Measurements from ENCODE around the gene LRRC43. TPM values are rescaled to one million over a fixed set of nuclear protein-coding genes. Genes with fewer than 3 reads are reported as not detected.
A peak's percentile ranks its signal among the peaks of the same experiment; 100 is the strongest.

Gene LRRC43
- total and polyA plus RNA-seq, 2 experiments from 2014 or later = 0.45 TPM; not detected in 1

GRCh38 chr12:122172262-122172939, 10.5 kb upstream of the LRRC43 start:
- no peaks in the 10 kb centered on the region for H3K36me3 ChIP-seq (ENCODE audit: insufficient read depth)
- Mint-ChIP-seq H3K4me1 (no peaks in the 10 kb centered on the region), H3K27me3 (ENCODE audit: insufficient read depth, low read depth, poor library complexity) (peaks cover 6% of the 10 kb centered on the region), H3K4me3 (no peak overlapping the region), H3K9me3 (no peaks in the 10 kb centered on the region), H3K27ac (no peak overlapping the region), H3K36me3 (ENCODE audit: low read depth) (no peaks in the 10 kb centered on the region)
- H2AFZ ChIP-seq = no peak overlapping the region
- TF ChIP-seq ZNF331 (CRISPR knock-in tag; IDR thresholded peaks at IDR 0.05; ENCODE audit: low read depth) = no peak
- H3K9me2 ChIP-seq (ENCODE audit: insufficient read depth) = no peaks in the 10 kb centered on the region
- no peak for DNase-seq (ENCODE audit: low spot score)
- H3K4me1 ChIP-seq (ENCODE audit: insufficient read depth) = no peaks in the 10 kb centered on the region
- H4K20me1 ChIP-seq (replicated peaks; ENCODE audit: insufficient read depth) = no peaks in the 10 kb centered on the region
- H3K79me2 ChIP-seq (replicated peaks; ENCODE audit: insufficient read depth) = no peaks in the 10 kb centered on the region
- no peak overlapping the region for H3K4me2 ChIP-seq
- no peak overlapping the region for H3K4me3 ChIP-seq
- no peak overlapping the region for H3K27ac ChIP-seq (ENCODE audit: low read depth)
- no peak for ATAC-seq
- no peaks in the 10 kb centered on the region for H3F3A ChIP-seq (replicated peaks; ENCODE audit: low read depth)
- H3K27me3 ChIP-seq (ENCODE audit: insufficient read depth) = no peaks in the 10 kb centered on the region

- H3K36me3 Mint-ChIP-seq (ENCODE audit: low read depth) = no peaks in the 10 kb centered on the region
- H3K9me3 Mint-ChIP-seq = no peaks in the 10 kb centered on the region
- H3K4me1 ChIP-seq (ENCODE audit: insufficient read depth) = no peaks in the 10 kb centered on the region
- no peaks in the 10 kb centered on the region for H4K20me1 ChIP-seq (replicated peaks; ENCODE audit: insufficient read depth)
- no peak within 1 kb of the TSS for H3K4me3 Mint-ChIP-seq
- no peak within 1 kb of the TSS for H3K27ac ChIP-seq (ENCODE audit: low read depth)
- H3F3A ChIP-seq (replicated peaks; ENCODE audit: low read depth) = no peaks in the 10 kb centered on the region
- no peaks in the 10 kb centered on the region for H3K27me3 ChIP-seq (ENCODE audit: insufficient read depth)
- no peak within 1 kb of the TSS for H3K27ac Mint-ChIP-seq
- DNase-seq (ENCODE audit: low spot score) (no peak), ATAC-seq (no peak)
- no peak within 1 kb of the TSS for H3K4me2 ChIP-seq
- H3K79me2 ChIP-seq (replicated peaks; ENCODE audit: insufficient read depth) = no peaks in the 10 kb centered on the region
- H3K4me3 ChIP-seq = no peak within 1 kb of the TSS
- peaks cover 6% of the 10 kb centered on the region for H3K27me3 Mint-ChIP-seq (ENCODE audit: insufficient read depth, low read depth, poor library complexity)
- no peaks in the 10 kb centered on the region for H3K4me1 Mint-ChIP-seq
- no peaks in the 10 kb centered on the region for H3K9me2 ChIP-seq (ENCODE audit: insufficient read depth)
- H2AFZ ChIP-seq = 0 out of 2 replicates have a peak within 1 kb of the TSS, but pooled peaks have one; percentile 10
- no peaks in the 10 kb centered on the region for H3K36me3 ChIP-seq (ENCODE audit: insufficient read depth)
- no peak for TF ChIP-seq ETS1 (IDR thresholded peaks at IDR 0.05)
- TF ChIP-seq ZNF462 (CRISPR knock-in tag; IDR thresholded peaks at IDR 0.05) = no peak
- TF ChIP-seq CREB1 (CRISPR knock-in tag; IDR thresholded peaks at IDR 0.05; ENCODE audit: low read depth) = no peak
- no peak for TF ChIP-seq CTCF (conservative IDR thresholded peaks at IDR 0.05; ENCODE audit: low read depth in 2 of 2)
- no peak for TF ChIP-seq JUNB (IDR thresholded peaks at IDR 0.05; ENCODE audit: unreplicated experiment)
- TF ChIP-seq ZNF331 (CRISPR knock-in tag; IDR thresholded peaks at IDR 0.05; ENCODE audit: low read depth) = no peak
- TF ChIP-seq EZH2phosphoT487 (IDR thresholded peaks at IDR 0.05; ENCODE audit: unreplicated experiment) = no peak
- no peak for TF ChIP-seq ZNF114 (CRISPR knock-in tag; IDR thresholded peaks at IDR 0.05)
Observed at GRCh38 chr12:122174155-122174845, 8.6 kb upstream of the LRRC43 start, which contains the start of gene IL31. IL31 (minus strand) TSS chr12:122174221; CDS start chr12:122174172, 49 bp downstream.

All from GM23338 (cell line).